T-cell (primary cell): Measurements from ENCODE around the gene RAI14. TPM values are rescaled to one million over a fixed set of nuclear protein-coding genes. Genes with fewer than 3 reads are reported as not detected.

ENCODE experiments used
- ATAC-seq, 4 experiments: fragments of 200-7000 bp in 3 of 4; fragments of 150-1000 bp in 1 of 4; cut with Tn5 transposase; replicated peaks in 1 of 4; 1 replicate in 3 of 4; 2 replicates in 1 of 4; pipeline ENCODE4 v1.10.0; 2021; ENCODE audit warnings: moderate library complexity in 3 of 4, mild to moderate bottlenecking in 2 of 4, moderate number of reproducible peaks in 1 of 4
- CTCF ChIA-PET, 2 donors: fragments of 300-600 bp; sonication (Branson Sonifier 250); formaldehyde crosslinking; loops; one replicate each; lab custom pipeline; 2022; ENCODE audit warnings: antibody characterized with exemption in 2 of 2; lab: Charles Lee
- POLR2A ChIA-PET, 2 donors: fragments of 300-600 bp; sonication (Branson Sonifier 250); formaldehyde crosslinking; loops; one replicate each; lab custom pipeline; 2022; ENCODE audit warnings: antibody characterized with exemption in 2 of 2; lab: Charles Lee
- DNase-seq, 35 experiments: peaks; one replicate each; pipeline versions ENCODE4 v3.0.0 to v3.0.0-alpha.2; 2013 to 2023
- H3K27ac ChIP-seq: one replicate; pipeline ENCODE4 v1.5.1; 2013; ENCODE audit warnings: low read length
- H3K27me3 ChIP-seq, 2 experiments: replicated peaks in 1 of 2; 1 replicate in 1 of 2; 2 replicates in 1 of 2; pipeline versions ENCODE4 v1.6.1 to v1.7.0; 2013; ENCODE audit warnings: low read length in 1 of 2, mixed read lengths in 1 of 2; ENCODE audit not compliant: control insufficient read depth in 2 of 2, insufficient read depth in 2 of 2; ENCODE audit errors: extremely low read depth in 1 of 2
- H3K36me3 ChIP-seq, 2 donors: 1 replicate in 1 of 2; 2 replicates in 1 of 2; pipeline versions ENCODE4 v1.6.1 to v1.7.0; 2013; ENCODE audit warnings: low read length in 1 of 2; ENCODE audit not compliant: control insufficient read depth in 2 of 2, insufficient read depth in 1 of 2; ENCODE audit errors: extremely low read depth in 1 of 2
- H3K4me1 ChIP-seq, 2 experiments: 1 replicate in 1 of 2; 2 replicates in 1 of 2; pipeline versions ENCODE4 v1.6.1 to v1.7.0; 2013; ENCODE audit warnings: low read length in 2 of 2, mixed read lengths in 1 of 2; ENCODE audit not compliant: insufficient read depth in 2 of 2, control insufficient read depth in 1 of 2; ENCODE audit errors: extremely low read depth in 1 of 2
- H3K4me3 ChIP-seq, 2 donors: 1 replicate in 1 of 2; 2 replicates in 1 of 2; pipeline versions ENCODE4 v1.5.1 to v1.7.0; 2013; ENCODE audit warnings: mild to moderate bottlenecking in 2 of 2, low read length in 1 of 2, moderate library complexity in 1 of 2; ENCODE audit not compliant: control insufficient read depth in 1 of 2; ENCODE audit errors: extremely low read depth in 1 of 2
- H3K9me3 ChIP-seq: 2 replicates; pipeline ENCODE4 v1.7.0; 2013
- H3K27ac Mint-ChIP-seq, 2 donors: one replicate each; pipeline ENCODE4 v1.8.0; 2020 to 2021; ENCODE audit warnings: mild to moderate bottlenecking in 2 of 2, mixed read lengths in 2 of 2
- H3K27me3 Mint-ChIP-seq, 2 donors: one replicate each; pipeline ENCODE4 v1.8.0; 2021 to 2022; ENCODE audit warnings: mixed read lengths in 2 of 2
- H3K36me3 Mint-ChIP-seq: one replicate; pipeline ENCODE4 v1.8.0; 2021; ENCODE audit warnings: mixed read lengths
- H3K4me1 Mint-ChIP-seq, 3 donors: one replicate each; pipeline ENCODE4 v1.8.0; 2020 to 2022; ENCODE audit warnings: mixed read lengths in 3 of 3, mild to moderate bottlenecking in 1 of 3
- H3K4me3 Mint-ChIP-seq, 3 donors: one replicate each; pipeline ENCODE4 v1.8.0; 2020 to 2022; ENCODE audit warnings: mild to moderate bottlenecking in 3 of 3, mixed read lengths in 3 of 3, moderate library complexity in 3 of 3
- H3K9me3 Mint-ChIP-seq, 3 donors: one replicate each; pipeline ENCODE4 v1.8.0; 2020 to 2022; ENCODE audit warnings: mixed read lengths in 3 of 3
- WGBS: methylation state at CpG from one replicate; pipeline ENCODE4 v1.1.5; 2013; ENCODE audit warnings: missing lambda C conversion rate; ENCODE audit not compliant: insufficient coverage; 5-methylcytosine and 5-hydroxymethylcytosine counted together
- total RNA-seq, 35 experiments: library from RNA in 6 of 35; stranded (reverse) in 6 of 35; fragments of 120-200 nt in 1 of 35; gene quantifications; one replicate each; pipeline versions ENCODE4 v1.2.1 to v1.2.4 and lab custom pipeline; 2013 to 2026

The RAI14 gene
- total RNA-seq, 5 donors from 2014 or later (not counting 1 experiment from before 2014, with no cell fraction given), result 0.59 to 2.2 (median 0.96) TPM

DNA sequence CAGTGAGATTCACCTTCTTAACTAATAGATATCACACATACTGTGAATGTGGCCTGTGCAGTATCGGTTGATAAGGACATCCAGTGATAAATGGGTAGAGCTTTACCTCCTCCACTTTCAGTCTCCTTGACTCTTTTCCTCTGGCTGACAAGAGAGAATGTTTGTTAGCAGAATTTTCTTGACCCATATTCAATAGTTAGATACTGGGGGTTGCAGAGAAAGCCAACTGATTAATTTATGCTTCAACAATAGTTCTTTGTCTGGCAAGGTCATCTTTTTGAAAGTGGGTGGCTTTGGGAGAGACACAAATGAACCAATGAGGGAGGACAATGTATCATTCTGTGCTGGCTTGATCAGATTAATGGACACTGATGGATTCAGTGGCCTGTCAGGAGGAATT lies 213.1 kb downstream of the RAI14 start:
- CTCF ChIA-PET, result interaction anchor here in 1 of 2 donors (0.5 kb wide), 1 partner anchor 33 kb away, joined by 3 read pairs; no protein-coding TSS in a partner anchor

DNA sequence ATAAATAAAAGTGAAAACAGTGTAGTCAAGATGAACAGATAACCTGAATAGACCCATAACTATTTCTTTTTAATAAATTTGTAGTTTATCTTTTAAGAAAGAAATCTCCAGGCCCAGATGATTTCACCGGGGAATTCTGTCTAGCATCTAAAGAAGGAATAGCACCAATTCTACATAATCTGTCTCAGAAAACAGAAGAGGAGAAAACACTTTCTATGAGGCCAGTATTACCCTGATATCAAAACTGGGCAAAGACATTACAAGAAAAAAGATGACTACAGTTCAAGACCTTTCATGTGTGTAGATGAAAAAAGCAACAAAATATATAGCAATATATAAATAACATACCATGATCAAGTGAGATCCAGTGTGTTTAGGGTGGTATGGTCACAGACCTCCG lies 214.3 kb downstream of the RAI14 start:
- H3K4me1 ChIP-seq, result no peaks in the 10 kb centered on the region
- Mint-ChIP-seq H3K36me3 (peaks cover 2% of the 10 kb centered on the region), H3K9me3 (peaks cover 0 to under 1% (median under 1%) of the 10 kb centered on the region in 3 donors), H3K4me1 (no peaks in the 10 kb centered on the region), H3K4me3 (no peak overlapping the region), H3K27me3 (peaks cover 3 to 11% of the 10 kb centered on the region in 2 donors), H3K27ac (no peak overlapping the region)
- DNase-seq (no peak), ATAC-seq (no peak)
- no peak overlapping the region for H3K4me3 ChIP-seq
- H3K27me3 ChIP-seq, result no peaks in the 10 kb centered on the region
- no peak overlapping the region for H3K27ac ChIP-seq
- CTCF ChIA-PET, result no interaction called here
- POLR2A ChIA-PET, result no interaction called here
- no peaks in the 10 kb centered on the region for H3K36me3 ChIP-seq
- WGBS, result no CpG with 5 or more reads among the region's 2 CpGs
- H3K9me3 ChIP-seq, result no peaks in the 10 kb centered on the region

More for the DNA sequence above, 213.1 kb downstream of the RAI14 start:
- Mint-ChIP-seq H3K4me1 (no peaks in the 10 kb centered on the region), H3K4me3 (no peak overlapping the region), H3K9me3 (no peaks in the 10 kb centered on the region), H3K36me3 (peaks cover 2% of the 10 kb centered on the region), H3K27ac (no peak overlapping the region), H3K27me3 (peaks cover 3 to 9% of the 10 kb centered on the region in 2 donors)
- H3K9me3 ChIP-seq, result no peaks in the 10 kb centered on the region
- ATAC-seq (no peak), DNase-seq (no peak)
- H3K36me3 ChIP-seq, result no peaks in the 10 kb centered on the region
- no peak overlapping the region for H3K27ac ChIP-seq
- POLR2A ChIA-PET, result no interaction called here
- no CpG with 5 or more reads among the region's 1 CpG for WGBS
- H3K4me3 ChIP-seq, result no peak overlapping the region
- H3K4me1 ChIP-seq, result no peaks in the 10 kb centered on the region
- no peaks in the 10 kb centered on the region for H3K27me3 ChIP-seq

DNA sequence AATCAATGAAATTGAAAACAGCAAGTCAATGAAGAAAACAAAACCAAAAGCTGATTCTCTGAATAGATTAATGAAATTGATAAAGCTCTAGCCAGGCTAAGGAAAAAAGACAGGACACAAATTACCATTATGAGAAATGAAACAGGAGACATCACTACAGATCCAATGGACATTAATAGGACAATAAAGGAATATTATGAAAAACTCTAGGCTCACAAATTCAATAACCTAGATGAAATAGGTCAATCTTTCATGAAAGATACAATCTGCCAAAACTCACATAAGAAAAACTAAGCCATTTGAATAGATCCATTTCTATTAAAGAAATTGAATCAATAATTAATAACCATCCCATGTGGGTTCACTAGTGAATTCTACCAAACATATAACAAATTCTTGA lies 220.1 kb downstream of the RAI14 start:
- POLR2A ChIA-PET, result no interaction called here
- no peak for ATAC-seq
- H3K4me1 ChIP-seq, result no peaks in the 10 kb centered on the region
- no peak overlapping the region for H3K27ac Mint-ChIP-seq
- no peak overlapping the region for H3K4me3 Mint-ChIP-seq
- no peaks in the 10 kb centered on the region for H3K9me3 ChIP-seq
- H3K4me1 Mint-ChIP-seq, result no peaks in the 10 kb centered on the region
- no peaks in the 10 kb centered on the region for H3K36me3 ChIP-seq
- peaks cover 4 to 11% of the 10 kb centered on the region in 2 donors for H3K27me3 Mint-ChIP-seq
- H3K27ac ChIP-seq, result no peak overlapping the region
- CTCF ChIA-PET, result no interaction called here
- H3K9me3 Mint-ChIP-seq, result peaks cover 6 to 18% (median 7%) of the 10 kb centered on the region in 3 donors
- DNase-seq, result no peak
- no peaks in the 10 kb centered on the region for H3K27me3 ChIP-seq
- peaks cover 2% of the 10 kb centered on the region for H3K36me3 Mint-ChIP-seq
- H3K4me3 ChIP-seq, result no peak overlapping the region

DNA sequence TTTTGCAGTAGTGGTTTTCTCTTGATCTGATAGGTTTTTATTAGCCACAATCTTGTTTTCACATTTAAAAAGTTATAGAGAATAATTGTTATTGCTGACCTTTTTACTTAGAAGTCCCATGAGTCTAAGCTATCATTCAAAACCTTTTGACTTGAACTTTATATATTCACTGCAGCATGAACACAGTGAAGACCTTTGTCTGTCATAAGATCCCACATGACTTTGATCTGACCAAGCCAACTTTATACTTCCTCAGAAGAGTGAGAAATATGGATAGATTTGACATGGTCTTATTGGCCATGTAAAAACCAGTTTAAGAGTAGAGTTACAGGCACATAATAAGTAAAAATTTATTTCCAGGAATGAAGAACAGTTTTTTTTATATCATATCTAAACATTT lies 225.1 kb downstream of the RAI14 start:
- H3K4me3 ChIP-seq, result no peak overlapping the region
- H3K4me3 Mint-ChIP-seq, result no peak overlapping the region
- peaks cover 0 to 2% of the 10 kb centered on the region in 2 experiments for H3K27me3 ChIP-seq
- ChIA-PET CTCF (no interaction called here), POLR2A (interaction anchor here in 1 of 2 donors (0.6 kb wide), 1 partner anchor 120 kb away, joined by 3 read pairs; no protein-coding TSS in a partner anchor)
- peaks cover under 1 to 9% (median 3%) of the 10 kb centered on the region in 3 donors for H3K9me3 Mint-ChIP-seq
- no peaks in the 10 kb centered on the region for H3K4me1 Mint-ChIP-seq
- H3K36me3 ChIP-seq, result no peaks in the 10 kb centered on the region
- ATAC-seq, result no peak
- H3K9me3 ChIP-seq, result no peaks in the 10 kb centered on the region
- H3K4me1 ChIP-seq, result no peaks in the 10 kb centered on the region
- DNase-seq, result no peak
- no peaks in the 10 kb centered on the region for H3K36me3 Mint-ChIP-seq
- peaks cover 6 to 13% of the 10 kb centered on the region in 2 donors for H3K27me3 Mint-ChIP-seq
- no peak overlapping the region for H3K27ac ChIP-seq
- no peak overlapping the region for H3K27ac Mint-ChIP-seq

Other genes starting within 250 kb of the RAI14 start
- 1 to 10 TPM in 1 of 5 donors, under 1 TPM in 2, not detected in 2; 0.23 to 1.8 (median 0.64) TPM for gene TTC23L, start 182.8 kb downstream of the RAI14 start, total RNA-seq